GM23338 (cell line): ENCODE data around the gene DDX19B. TPM values are rescaled to one million over a fixed set of nuclear protein-coding genes. Genes with fewer than 3 reads are reported as not detected.

Experiments used
- ATAC-seq: fragments of 200-7000 bp; cut with Tn5 transposase; 3 replicates; pipeline ENCODE4 v1.9.1; 2020
- DNase-seq: peaks from one replicate; pipeline ENCODE4 v3.0.0-alpha.2; 2015; ENCODE audit warnings: low spot score
- H2AFZ ChIP-seq: fragments of 200-600 bp; sonication (generic); 2 replicates; pipeline ENCODE4 v1.8.0; 2016; ENCODE audit warnings: antibody characterized with exemption, mild to moderate bottlenecking, moderate library complexity
- H3F3A ChIP-seq: fragments of 200-600 bp; sonication (generic); replicated peaks from 2 replicates; pipeline ENCODE4 v1.8.0; 2017; ENCODE audit warnings: antibody characterized with exemption, mixed run types, low read depth
- H3K27ac ChIP-seq: fragments of 200-600 bp; sonication (generic); 2 replicates; pipeline ENCODE4 v1.6.1; 2016; ENCODE audit warnings: low read depth
- H3K27me3 ChIP-seq: fragments of 200-600 bp; sonication (generic); 2 replicates; pipeline ENCODE4 v1.8.0; 2016; ENCODE audit warnings: mild to moderate bottlenecking, mixed run types, moderate library complexity; ENCODE audit not compliant: insufficient read depth
- H3K36me3 ChIP-seq: fragments of 200-600 bp; sonication (generic); 2 replicates; pipeline ENCODE4 v1.8.0; 2016; ENCODE audit warnings: mild to moderate bottlenecking; ENCODE audit not compliant: insufficient read depth
- H3K4me1 ChIP-seq: fragments of 200-600 bp; sonication (generic); 2 replicates; pipeline ENCODE4 v1.8.0; 2016; ENCODE audit warnings: mild to moderate bottlenecking, moderate library complexity; ENCODE audit not compliant: insufficient read depth
- H3K4me2 ChIP-seq: fragments of 200-600 bp; sonication (generic); 2 replicates; pipeline ENCODE4 v1.7.1; 2017; ENCODE audit warnings: mixed run types
- H3K4me3 ChIP-seq: fragments of 200-600 bp; sonication (generic); 2 replicates; pipeline ENCODE4 v1.6.1; 2016; ENCODE audit warnings: mixed run types
- H3K79me2 ChIP-seq: fragments of 200-600 bp; sonication (generic); replicated peaks from 2 replicates; pipeline ENCODE4 v1.8.0; 2017; ENCODE audit warnings: mild to moderate bottlenecking; ENCODE audit not compliant: insufficient read depth
- H3K9me2 ChIP-seq: fragments of 200-600 bp; sonication (generic); 2 replicates; pipeline ENCODE4 v1.8.0; 2017; ENCODE audit not compliant: insufficient read depth
- H4K20me1 ChIP-seq: fragments of 200-600 bp; sonication (generic); replicated peaks from 2 replicates; pipeline ENCODE4 v1.8.0; 2017; ENCODE audit warnings: mild to moderate bottlenecking; ENCODE audit not compliant: insufficient read depth
- H3K27ac Mint-ChIP-seq: 2 replicates; pipeline ENCODE4 v1.8.0; 2020; ENCODE audit warnings: inconsistent platforms, mild to moderate bottlenecking, moderate library complexity, mixed read lengths
- H3K27me3 Mint-ChIP-seq: 3 replicates; pipeline ENCODE4 v1.8.0; 2022; ENCODE audit warnings: low read depth, mild to moderate bottlenecking, moderate library complexity, mixed read lengths, inconsistent platforms; ENCODE audit not compliant: insufficient read depth, poor library complexity
- H3K36me3 Mint-ChIP-seq: 3 replicates; pipeline ENCODE4 v1.8.0; 2021; ENCODE audit warnings: low read depth, mild to moderate bottlenecking, inconsistent platforms, moderate library complexity, mixed read lengths
- H3K4me1 Mint-ChIP-seq: 3 replicates; pipeline ENCODE4 v1.8.0; 2020; ENCODE audit warnings: mild to moderate bottlenecking, inconsistent platforms, mixed read lengths
- H3K4me3 Mint-ChIP-seq: 3 replicates; pipeline ENCODE4 v1.8.0; 2021; ENCODE audit warnings: moderate library complexity, mild to moderate bottlenecking, inconsistent platforms, mixed read lengths
- H3K9me3 Mint-ChIP-seq: 3 replicates; pipeline ENCODE4 v1.8.0; 2020; ENCODE audit warnings: moderate library complexity, mild to moderate bottlenecking, inconsistent platforms, mixed read lengths
- CTCF ChIP-seq, 2 experiments: fragments of 200-600 bp in 1 of 2; sonication (generic) in 1 of 2; conservative IDR thresholded peaks; 2 replicates each; pipeline versions ENCODE4 v1.5.1 to v1.6.1; 2016 to 2017; ENCODE audit warnings: antibody characterized with exemption in 2 of 2, low read depth in 2 of 2, mild to moderate bottlenecking in 2 of 2, moderate library complexity in 1 of 2
- ETS1 ChIP-seq: IDR thresholded peaks from 2 replicates; pipeline ENCODE4 v1.6.1; 2016; ENCODE audit warnings: antibody characterized with exemption
- EZH2 ChIP-seq: fragments of 200-600 bp; sonication (generic); IDR thresholded peaks from one replicate; pipeline ENCODE4 v1.8.0; 2017; ENCODE audit warnings: antibody characterized with exemption, mild to moderate bottlenecking, low read depth; ENCODE audit not compliant: unreplicated experiment
- EZH2phosphoT487 ChIP-seq: fragments of 200-600 bp; sonication (generic); IDR thresholded peaks from one replicate; pipeline ENCODE4 v1.8.1; 2018; ENCODE audit warnings: antibody characterized with exemption; ENCODE audit not compliant: unreplicated experiment
- POLR2AphosphoS5 ChIP-seq: IDR thresholded peaks from 2 replicates; pipeline ENCODE4 v1.6.1; 2016; ENCODE audit warnings: antibody characterized with exemption, low read depth
- REST ChIP-seq: IDR thresholded peaks from one replicate; pipeline ENCODE4 v1.6.1; 2018; ENCODE audit warnings: antibody characterized with exemption; ENCODE audit not compliant: unreplicated experiment
- STAT1 ChIP-seq: IDR thresholded peaks from one replicate; pipeline ENCODE4 v1.6.1; 2016; ENCODE audit warnings: antibody characterized with exemption; ENCODE audit not compliant: unreplicated experiment
- ZNF114 ChIP-seq: fragments of 250-450 bp; sonication (Bioruptor Pico); IDR thresholded peaks from 2 replicates; pipeline ENCODE4 v1.5.0; 2020; ENCODE audit warnings: mild to moderate bottlenecking, moderate library complexity
- ZNF331 ChIP-seq: fragments of 250-450 bp; sonication (Bioruptor Pico); IDR thresholded peaks from 2 replicates; pipeline ENCODE4 v1.5.0; 2020; ENCODE audit warnings: low read depth, mild to moderate bottlenecking, moderate library complexity
- ZNF462 ChIP-seq: fragments of 250-450 bp; sonication (Bioruptor Pico); IDR thresholded peaks from 2 replicates; pipeline ENCODE4 v1.5.0; 2020; ENCODE audit warnings: mild to moderate bottlenecking, moderate library complexity
- polyA plus RNA-seq: library from polyadenylated mRNA; unstranded; fragments of >200 nt; fragmentation: Nextera tagmentation; extraction: Ambion mirVana; gene quantifications from 2 replicates; pipeline ENCODE4 v1.2.1, GENCODE V29; 2016
- total RNA-seq: library from RNA; depleted of rRNA; stranded (reverse); fragments of >200 nt; shearing (Covaris generic); gene quantifications from 2 replicates; pipeline ENCODE4 v1.2.3, GENCODE V29; 2014

Gene DDX19B
- total and polyA plus RNA-seq, 2 experiments from 2014 or later: 42.2 to 45.8 TPM

GRCh38 chr16:70348991-70349390, 50.0 kb downstream of the DDX19B start (continued):
- TF ChIP-seq ZNF462 (CRISPR knock-in tag): no peak
- TF ChIP-seq CTCF (conservative IDR thresholded peaks at IDR 0.05; ENCODE audit: low read depth in 2 of 2): no peak
- TF ChIP-seq ETS1: no peak
- no peak for TF ChIP-seq STAT1
- TF ChIP-seq EZH2phosphoT487: no peak
- no peak for TF ChIP-seq EZH2

GRCh38 chr16:70349783-70350182, 50.8 kb downstream of the DDX19B start:
- peaks cover 18% of the 10 kb centered on the region for H3K36me3 ChIP-seq
- H3K9me2 ChIP-seq: no peaks in the 10 kb centered on the region
- H3K79me2 ChIP-seq: peaks cover 29% of the 10 kb centered on the region
- DNase-seq: no peak
- H3K4me2 ChIP-seq: no peak overlapping the region
- Mint-ChIP-seq H3K4me3 (no peak overlapping the region), H3K36me3 (peaks cover 41% of the 10 kb centered on the region), H3K27ac (no peak overlapping the region), H3K9me3 (no peaks in the 10 kb centered on the region), H3K4me1 (peaks cover 4% of the 10 kb centered on the region), H3K27me3 (peaks cover 5% of the 10 kb centered on the region)
- H4K20me1 ChIP-seq: no peaks in the 10 kb centered on the region; the same call in none of the 2 replicates
- H3K27ac ChIP-seq: no peak overlapping the region
- no peak for ATAC-seq
- peaks cover 5% of the 10 kb centered on the region; the same call in 1 of the 2 replicates for H3F3A ChIP-seq
- H3K27me3 ChIP-seq: no peaks in the 10 kb centered on the region
- no peak overlapping the region for H2AFZ ChIP-seq
- H3K4me3 ChIP-seq: no peak overlapping the region
- H3K4me1 ChIP-seq: peaks cover 7% of the 10 kb centered on the region
- TF ChIP-seq EZH2 (no peak), ZNF331 (no peak), REST (no peak), CTCF (conservative IDR thresholded peaks at IDR 0.05; ENCODE audit: low read depth in 2 of 2) (no peak), POLR2AphosphoS5 (no peak), EZH2phosphoT487 (no peak), ZNF114 (CRISPR knock-in tag) (no peak)
